Activated CD4-positive, alpha-beta T cell treated with anti-CD3 and anti-CD28 coated beads, Interleukin-2, amount 10 ng/mL, durations not matched to agents 24 days and 14 days (primary cell): ENCODE data around the gene FAM193A. TPM values are rescaled to one million over a fixed set of nuclear protein-coding genes. Genes with fewer than 3 reads are reported as not detected.
A peak's percentile ranks its signal among the peaks of the same experiment; 100 is the strongest.

Experiments
- DNase-seq: peaks from one replicate; pipeline ENCODE4 v3.0.0; 2022
- H3K27ac Mint-ChIP-seq: one replicate; pipeline ENCODE4 v1.8.0; 2022; ENCODE audit warnings: mild to moderate bottlenecking, mixed read lengths
- H3K27me3 Mint-ChIP-seq: one replicate; pipeline ENCODE4 v1.8.0; 2022; ENCODE audit warnings: mixed read lengths
- H3K36me3 Mint-ChIP-seq: one replicate; pipeline ENCODE4 v1.8.0; 2022; ENCODE audit warnings: low read depth, mild to moderate bottlenecking, mixed read lengths
- H3K4me1 Mint-ChIP-seq: one replicate; pipeline ENCODE4 v1.8.0; 2021; ENCODE audit warnings: mixed read lengths
- H3K4me3 Mint-ChIP-seq: one replicate; pipeline ENCODE4 v1.8.0; 2022; ENCODE audit warnings: mild to moderate bottlenecking, moderate library complexity, mixed read lengths
- H3K9me3 Mint-ChIP-seq: one replicate; pipeline ENCODE4 v1.8.0; 2021; ENCODE audit warnings: mixed read lengths
- intact Hi-C: fragments of 100-400 bp; cut with micrococcal nuclease; formaldehyde crosslinking; loops from one replicate; pipeline ENCODE4 v1.15.1; 2023
- total RNA-seq: library from RNA; stranded (reverse); gene quantifications from 2 replicates; pipeline ENCODE4 v1.2.3, GENCODE V29; 2022

The FAM193A gene
- total RNA-seq, 1 donor from 2014 or later = 29.5 TPM

- H3K27me3 Mint-ChIP-seq = no peaks in the 10 kb centered on the region
- peaks cover 15% of the 10 kb centered on the region for H3K4me1 Mint-ChIP-seq
- H3K27ac Mint-ChIP-seq = no peak overlapping the region
These were observed 159.1 kb downstream of the FAM193A start for GRCh38 chr4:2695346-2696060.

GRCh38 chr4:2696423-2696822 lies 160.0 kb downstream of the FAM193A start:
- Mint-ChIP-seq H3K27ac (peak overlapping the region; percentile 29), H3K27me3 (no peaks in the 10 kb centered on the region)
- intact Hi-C loops = no loop called here

More at GRCh38 chr4:2695346-2696060, 159.1 kb downstream of the FAM193A start:
- intact Hi-C loops = no loop called here
- DNase-seq = no peak
- no peak overlapping the region for H3K4me3 Mint-ChIP-seq
- H3K9me3 Mint-ChIP-seq = no peaks in the 10 kb centered on the region
- peaks cover 71% of the 10 kb centered on the region for H3K36me3 Mint-ChIP-seq

GRCh38 chr4:2697995-2698414 lies 161.6 kb downstream of the FAM193A start:
- Mint-ChIP-seq H3K4me1 (peaks cover 2% of the 10 kb centered on the region), H3K27me3 (no peaks in the 10 kb centered on the region), H3K27ac (peak overlapping the region; percentile 59), H3K4me3 (no peak overlapping the region), H3K9me3 (no peaks in the 10 kb centered on the region), H3K36me3 (peaks cover 74% of the 10 kb centered on the region)
- DNase-seq = no peak
- intact Hi-C loops = no loop called here

More at GRCh38 chr4:2696423-2696822, 160.0 kb downstream of the FAM193A start:
- H3K4me3 Mint-ChIP-seq = no peak overlapping the region
- peaks cover 10% of the 10 kb centered on the region for H3K4me1 Mint-ChIP-seq
- H3K9me3 Mint-ChIP-seq = no peaks in the 10 kb centered on the region
- no peak for DNase-seq
- H3K36me3 Mint-ChIP-seq = peaks cover 71% of the 10 kb centered on the region

GRCh38 chr4:2698504-2698903 lies 162.1 kb downstream of the FAM193A start:
- no peak for DNase-seq
- Mint-ChIP-seq H3K36me3 (peaks cover 74% of the 10 kb centered on the region), H3K9me3 (no peaks in the 10 kb centered on the region), H3K4me3 (no peak overlapping the region), H3K27me3 (no peaks in the 10 kb centered on the region), H3K4me1 (peaks cover 2% of the 10 kb centered on the region), H3K27ac (no peak overlapping the region)
- intact Hi-C loops = no loop called here

GRCh38 chr4:2698951-2699505 lies 162.6 kb downstream of the FAM193A start:
- Mint-ChIP-seq H3K9me3 (no peaks in the 10 kb centered on the region), H3K4me3 (no peak overlapping the region), H3K36me3 (peaks cover 73% of the 10 kb centered on the region), H3K27ac (no peak overlapping the region), H3K27me3 (no peaks in the 10 kb centered on the region), H3K4me1 (peaks cover 2% of the 10 kb centered on the region)
- intact Hi-C loops = no loop called here
- DNase-seq = no peak

- intact Hi-C loops = no loop called here
- Mint-ChIP-seq H3K9me3 (no peaks in the 10 kb centered on the region), H3K36me3 (peaks cover 70% of the 10 kb centered on the region)
These were observed 163.1 kb downstream of the FAM193A start for GRCh38 chr4:2699534-2699933.

GRCh38 chr4:2700031-2700430 lies 163.6 kb downstream of the FAM193A start:
- Mint-ChIP-seq H3K4me3 (no peak overlapping the region), H3K4me1 (peaks cover 2% of the 10 kb centered on the region), H3K27ac (peak overlapping the region; percentile 66), H3K9me3 (no peaks in the 10 kb centered on the region), H3K27me3 (no peaks in the 10 kb centered on the region), H3K36me3 (peaks cover 66% of the 10 kb centered on the region)
- DNase-seq = no peak
- intact Hi-C loops = no loop called here

More at GRCh38 chr4:2699534-2699933, 163.1 kb downstream of the FAM193A start:
- no peak for DNase-seq
- no peak overlapping the region for H3K4me3 Mint-ChIP-seq
- no peaks in the 10 kb centered on the region for H3K27me3 Mint-ChIP-seq
- peaks cover 2% of the 10 kb centered on the region for H3K4me1 Mint-ChIP-seq
- no peak overlapping the region for H3K27ac Mint-ChIP-seq

GRCh38 chr4:2702361-2702760 lies 165.9 kb downstream of the FAM193A start:
- H3K27me3 Mint-ChIP-seq = no peaks in the 10 kb centered on the region
- peaks cover 59% of the 10 kb centered on the region for H3K36me3 Mint-ChIP-seq
- no peaks in the 10 kb centered on the region for H3K9me3 Mint-ChIP-seq
- no peak for DNase-seq
- no peak overlapping the region for H3K27ac Mint-ChIP-seq
- no peak overlapping the region for H3K4me3 Mint-ChIP-seq
- peaks cover 2% of the 10 kb centered on the region for H3K4me1 Mint-ChIP-seq
- intact Hi-C loops = no loop called here

GRCh38 chr4:2702770-2703169 lies 166.3 kb downstream of the FAM193A start:
- intact Hi-C loops = no loop called here
- H3K4me1 Mint-ChIP-seq = peaks cover 2% of the 10 kb centered on the region
- H3K36me3 Mint-ChIP-seq = peaks cover 58% of the 10 kb centered on the region
- H3K27ac Mint-ChIP-seq = peak overlapping the region; percentile 49
- H3K27me3 Mint-ChIP-seq = no peaks in the 10 kb centered on the region
- no peak for DNase-seq
- no peak overlapping the region for H3K4me3 Mint-ChIP-seq
- no peaks in the 10 kb centered on the region for H3K9me3 Mint-ChIP-seq

- no peak for DNase-seq
- no peaks in the 10 kb centered on the region for H3K27me3 Mint-ChIP-seq
- no peak overlapping the region for H3K4me3 Mint-ChIP-seq
- H3K36me3 Mint-ChIP-seq = peaks cover 36% of the 10 kb centered on the region
- intact Hi-C loops = loop anchor here (5.0 kb wide), 1 partner anchor 35 kb away; no protein-coding TSS in a partner anchor
- peak overlapping the region; percentile 34 for H3K27ac Mint-ChIP-seq
- H3K4me1 Mint-ChIP-seq = peaks cover 26% of the 10 kb centered on the region
- no peaks in the 10 kb centered on the region for H3K9me3 Mint-ChIP-seq
These were observed 175.9 kb downstream of the FAM193A start for GRCh38 chr4:2712261-2712842.

- Mint-ChIP-seq H3K4me1 (peaks cover 26% of the 10 kb centered on the region), H3K9me3 (no peaks in the 10 kb centered on the region), H3K27ac (peak overlapping the region; percentile 84), H3K27me3 (no peaks in the 10 kb centered on the region), H3K36me3 (peaks cover 39% of the 10 kb centered on the region), H3K4me3 (peak overlapping the region; percentile 68)
- intact Hi-C loops = loop anchor here (5.0 kb wide), 1 partner anchor 34 kb away; no protein-coding TSS in a partner anchor
- DNase-seq = no peak
These were observed 176.9 kb downstream of the FAM193A start for GRCh38 chr4:2713337-2713736.

GRCh38 chr4:2714061-2714770 lies 177.8 kb downstream of the FAM193A start:
- Mint-ChIP-seq H3K4me1 (peaks cover 26% of the 10 kb centered on the region), H3K27ac (peak overlapping the region; percentile 84), H3K9me3 (no peaks in the 10 kb centered on the region), H3K27me3 (no peaks in the 10 kb centered on the region), H3K4me3 (peak overlapping the region; percentile 68), H3K36me3 (peaks cover 43% of the 10 kb centered on the region)
- peak; percentile 84 for DNase-seq
- intact Hi-C loops = loop anchor here (5.0 kb wide), 1 partner anchor 33 kb away; no protein-coding TSS in a partner anchor

- H3K27me3 Mint-ChIP-seq = no peaks in the 10 kb centered on the region
- H3K4me3 Mint-ChIP-seq = no peak overlapping the region
- DNase-seq = no peak
- peak overlapping the region; percentile 84 for H3K27ac Mint-ChIP-seq
- H3K9me3 Mint-ChIP-seq = no peaks in the 10 kb centered on the region
- H3K36me3 Mint-ChIP-seq = peaks cover 42% of the 10 kb centered on the region
- H3K4me1 Mint-ChIP-seq = peaks cover 26% of the 10 kb centered on the region
- intact Hi-C loops = loop anchor here (5.0 kb wide), 1 partner anchor 32 kb away; no protein-coding TSS in a partner anchor
These were observed 178.5 kb downstream of the FAM193A start for GRCh38 chr4:2714918-2715317.
